ENCODE measurements around the gene HSF2.

DNA sequence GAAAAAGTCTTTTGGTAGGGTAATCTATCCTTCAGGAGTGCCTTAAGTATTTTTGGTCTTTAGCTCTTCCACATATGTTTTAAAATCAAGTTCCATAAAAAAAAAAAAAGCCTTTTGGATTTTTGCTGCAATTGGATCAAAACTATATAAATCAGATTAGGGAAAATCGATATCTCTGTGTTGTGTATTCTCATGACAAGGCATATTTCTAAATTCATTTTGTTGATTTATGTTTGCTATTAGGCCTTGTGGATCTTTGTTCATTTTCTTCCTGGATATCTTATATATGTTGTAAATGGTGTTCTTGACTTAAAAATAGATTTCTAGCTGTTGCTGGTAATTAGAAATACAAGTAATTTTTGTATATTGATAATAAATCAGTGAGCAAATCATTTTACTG is 8.8 kb downstream of the HSF2 start:
- TF ChIP-seq CTCF (IDR thresholded peaks at IDR 0.05; ENCODE audit: low read depth, low read length) (no peak), EZH2phosphoT487 (IDR thresholded peaks at IDR 0.05; ENCODE audit: low read depth) (no peak)
